ENCODE measurements around the gene CDC20. TPM values are rescaled to one million over a fixed set of nuclear protein-coding genes. Genes with fewer than 3 reads are reported as not detected.

Gene CDC20
- polyA plus RNA-seq, 1 experiment, result 22.8 TPM

GRCh38 chr1:43381612-43382011, 22.8 kb downstream of the CDC20 start:
- no peak for DNase-seq (ENCODE audit: low read depth, low spot score)
- H3K4me3 ChIP-seq (ENCODE audit: low read depth, low read length), result no peak overlapping the region
- H3K9me3 ChIP-seq (ENCODE audit: control insufficient read depth, insufficient read depth, low read length), result no peaks in the 10 kb centered on the region
- no peak for TF ChIP-seq CTCF (IDR thresholded peaks at IDR 0.05; ENCODE audit: low read depth, low read length)
- ChIA-PET POLR2A (no interaction called here), CTCF (interaction anchor here (0.7 to 1.0 kb wide), 2 partner anchors 73 to 155 kb away, joined by 3 to 4 read pairs; partner anchors contain the start of gene HYI)
- no peaks in the 10 kb centered on the region for H3K27me3 ChIP-seq (ENCODE audit: control insufficient read depth, insufficient read depth, low read length)
- no peak overlapping the region for H3K27ac ChIP-seq (ENCODE audit: low read depth, low read length)

- no peak overlapping the region for H3K27ac ChIP-seq (ENCODE audit: low read depth, low read length)
- DNase-seq (ENCODE audit: low read depth, low spot score), result no peak
- ChIA-PET POLR2A (interaction anchor here (1.0 kb wide), 1 partner anchor 14 kb away, joined by 3 read pairs; the partner anchor contains the start of gene ELOVL1), CTCF (interaction anchor here (0.7 to 1.5 kb wide), 3 partner anchors 72 to 155 kb away, joined by 3 to 4 read pairs (median 3); partner anchors contain the start of gene HYI)
- TF ChIP-seq CTCF (IDR thresholded peaks at IDR 0.05; ENCODE audit: low read depth, low read length), result no peak
- H3K9me3 ChIP-seq (ENCODE audit: control insufficient read depth, insufficient read depth, low read length), result no peaks in the 10 kb centered on the region
- H3K4me3 ChIP-seq (ENCODE audit: low read depth, low read length), result no peak overlapping the region
- H3K27me3 ChIP-seq (ENCODE audit: control insufficient read depth, insufficient read depth, low read length), result no peaks in the 10 kb centered on the region
These were observed 23.4 kb downstream of the CDC20 start for GRCh38 chr1:43382027-43382779.

GRCh38 chr1:43383449-43383848, 24.7 kb downstream of the CDC20 start:
- Histone ChIP-seq H3K4me3 (ENCODE audit: low read depth, low read length) (no peak overlapping the region), H3K27ac (ENCODE audit: low read depth, low read length) (no peak overlapping the region), H3K9me3 (ENCODE audit: control insufficient read depth, insufficient read depth, low read length) (no peaks in the 10 kb centered on the region), H3K27me3 (ENCODE audit: control insufficient read depth, insufficient read depth, low read length) (no peaks in the 10 kb centered on the region)
- DNase-seq (ENCODE audit: low read depth, low spot score), result no peak
- POLR2A ChIA-PET, result interaction anchor here (0.8 to 1.0 kb wide), 3 partner anchors 15 to 154 kb away, joined by 3 to 4 read pairs (median 3); partner anchors contain the start of gene ELOVL1
- CTCF ChIA-PET, result interaction anchor here (1.2 to 1.5 kb wide), 2 partner anchors 144 to 156 kb away, joined by 3 read pairs; no protein-coding TSS in a partner anchor
- TF ChIP-seq CTCF (IDR thresholded peaks at IDR 0.05; ENCODE audit: low read depth, low read length), result peak; percentile 10; the same call in 1 of the 2 replicates

DNA sequence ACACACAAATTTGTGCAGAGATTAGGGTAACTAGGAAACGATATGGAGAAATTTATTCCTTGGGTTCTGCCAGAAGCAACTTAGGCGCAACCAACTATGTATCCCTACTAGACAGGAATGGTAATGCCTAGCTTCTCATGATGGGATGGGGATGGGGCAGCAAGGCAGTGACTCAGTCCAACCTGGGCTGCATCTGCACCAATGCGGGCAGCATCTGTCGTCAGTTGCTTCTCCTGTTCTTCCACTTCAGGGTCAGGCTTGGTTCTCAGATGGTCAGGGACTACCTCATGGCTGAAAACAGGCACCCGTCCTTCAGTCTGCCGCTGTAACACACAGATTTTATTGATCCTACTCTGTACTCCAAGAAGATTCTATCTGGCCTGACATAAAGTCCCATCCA, 27.9 kb downstream of the CDC20 start:
- POLR2A ChIA-PET, result no interaction called here
- CTCF ChIA-PET, result interaction anchor here (4.4 kb wide), 1 partner anchor 160 kb away, joined by 16 read pairs; no protein-coding TSS in a partner anchor
- no peaks in the 10 kb centered on the region for H3K27me3 ChIP-seq (ENCODE audit: control insufficient read depth, insufficient read depth, low read length)
- H3K27ac ChIP-seq (ENCODE audit: low read depth, low read length), result no peak overlapping the region
- H3K4me3 ChIP-seq (ENCODE audit: low read depth, low read length), result no peak overlapping the region
- TF ChIP-seq CTCF (IDR thresholded peaks at IDR 0.05; ENCODE audit: low read depth, low read length), result no peak
- no peaks in the 10 kb centered on the region for H3K9me3 ChIP-seq (ENCODE audit: control insufficient read depth, insufficient read depth, low read length)
- no peak for DNase-seq (ENCODE audit: low read depth, low spot score)

Data from AG04450 (cell line).